ENCODE results near the gene KBTBD7.

DNA sequence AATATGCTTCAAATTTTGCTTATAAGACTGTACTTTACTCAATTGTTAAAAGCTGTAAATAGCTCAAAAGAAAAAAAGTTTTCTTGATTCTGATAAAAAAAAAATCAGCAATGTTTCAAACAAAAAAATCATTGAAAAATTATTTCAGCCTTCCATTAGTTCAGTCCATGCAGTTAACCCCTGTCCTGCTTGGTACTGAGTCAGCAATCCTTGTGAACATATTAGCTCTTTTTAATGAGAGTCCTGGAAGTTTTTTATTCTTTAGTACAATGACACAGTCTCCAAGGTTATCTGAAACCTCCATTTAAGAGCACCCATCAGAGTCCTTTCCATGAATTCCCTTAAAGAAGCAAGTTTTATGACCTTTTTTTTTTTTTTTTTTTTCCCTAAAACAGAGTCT lies 40.3 kb downstream of the KBTBD7 start:
- TF ChIP-seq, protein P1, sequence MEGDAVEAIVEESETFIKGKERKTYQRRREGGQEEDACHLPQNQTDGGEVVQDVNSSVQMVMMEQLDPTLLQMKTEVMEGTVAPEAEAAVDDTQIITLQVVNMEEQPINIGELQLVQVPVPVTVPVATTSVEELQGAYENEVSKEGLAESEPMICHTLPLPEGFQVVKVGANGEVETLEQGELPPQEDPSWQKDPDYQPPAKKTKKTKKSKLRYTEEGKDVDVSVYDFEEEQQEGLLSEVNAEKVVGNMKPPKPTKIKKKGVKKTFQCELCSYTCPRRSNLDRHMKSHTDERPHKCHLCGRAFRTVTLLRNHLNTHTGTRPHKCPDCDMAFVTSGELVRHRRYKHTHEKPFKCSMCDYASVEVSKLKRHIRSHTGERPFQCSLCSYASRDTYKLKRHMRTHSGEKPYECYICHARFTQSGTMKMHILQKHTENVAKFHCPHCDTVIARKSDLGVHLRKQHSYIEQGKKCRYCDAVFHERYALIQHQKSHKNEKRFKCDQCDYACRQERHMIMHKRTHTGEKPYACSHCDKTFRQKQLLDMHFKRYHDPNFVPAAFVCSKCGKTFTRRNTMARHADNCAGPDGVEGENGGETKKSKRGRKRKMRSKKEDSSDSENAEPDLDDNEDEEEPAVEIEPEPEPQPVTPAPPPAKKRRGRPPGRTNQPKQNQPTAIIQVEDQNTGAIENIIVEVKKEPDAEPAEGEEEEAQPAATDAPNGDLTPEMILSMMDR (conservative IDR thresholded peaks at IDR 0.05; ENCODE audit: low read length): no peak
- TF ChIP-seq EZH2phosphoT487 (IDR thresholded peaks at IDR 0.05; ENCODE audit: borderline replicate concordance): no peak

Data from Loucy (cell line).